CD4-positive, CD25-positive, alpha-beta regulatory T cell (primary cell): ENCODE data around the gene BICC1. TPM values are rescaled to one million over a fixed set of nuclear protein-coding genes. Genes with fewer than 3 reads are reported as not detected.

Source experiments
- ATAC-seq, 2 donors: fragments of 150-1000 bp; cut with Tn5 transposase; one replicate each; pipeline ENCODE4 v1.10.0; 2021; ENCODE audit warnings: low read depth in 2 of 2, moderate number of reproducible peaks in 2 of 2, moderate library complexity in 1 of 2
- DNase-seq, 3 donors: peaks; one replicate each; pipeline versions ENCODE4 v3.0.0 to v3.0.0-alpha.2; 2012 to 2022; ENCODE audit warnings: mixed read lengths in 1 of 3
- H3K27ac ChIP-seq: one replicate; pipeline ENCODE4 v1.7.0; 2013; ENCODE audit warnings: mild to moderate bottlenecking, low read length; ENCODE audit not compliant: insufficient read depth, poor library complexity, severe bottlenecking
- H3K27me3 ChIP-seq: one replicate; pipeline ENCODE4 v1.7.0; 2013; ENCODE audit warnings: low read length; ENCODE audit not compliant: control insufficient read depth, insufficient read depth
- H3K36me3 ChIP-seq: one replicate; pipeline ENCODE4 v1.7.0; 2013; ENCODE audit warnings: mild to moderate bottlenecking, low read length, moderate library complexity; ENCODE audit not compliant: control insufficient read depth, insufficient read depth
- H3K4me1 ChIP-seq: 2 replicates; pipeline ENCODE4 v1.7.0; 2013; ENCODE audit warnings: mild to moderate bottlenecking, low read length; ENCODE audit not compliant: insufficient read depth, control insufficient read depth, poor library complexity, severe bottlenecking
- H3K4me3 ChIP-seq: one replicate; pipeline ENCODE4 v1.7.0; 2013; ENCODE audit warnings: low read depth, mild to moderate bottlenecking, low read length, moderate library complexity
- H3K9me3 ChIP-seq, 2 experiments: 1 replicate in 1 of 2; 2 replicates in 1 of 2; pipeline ENCODE4 v1.7.0; 2013; ENCODE audit warnings: low read length in 2 of 2, mild to moderate bottlenecking in 1 of 2, moderate library complexity in 1 of 2; ENCODE audit not compliant: control insufficient read depth in 2 of 2
- H3K27ac Mint-ChIP-seq, 3 donors: one replicate each; pipeline ENCODE4 v1.8.0; 2020 to 2022; ENCODE audit warnings: mild to moderate bottlenecking in 3 of 3, mixed read lengths in 3 of 3, moderate library complexity in 2 of 3
- H3K27me3 Mint-ChIP-seq: one replicate; pipeline ENCODE4 v1.8.0; 2022; ENCODE audit warnings: mild to moderate bottlenecking, mixed read lengths
- H3K36me3 Mint-ChIP-seq: one replicate; pipeline ENCODE4 v1.8.0; 2020; ENCODE audit warnings: mixed read lengths
- H3K4me1 Mint-ChIP-seq, 4 donors: one replicate each; pipeline ENCODE4 v1.8.0; 2020 to 2022; ENCODE audit warnings: mixed read lengths in 4 of 4, mild to moderate bottlenecking in 1 of 4
- H3K4me3 Mint-ChIP-seq, 4 donors: one replicate each; pipeline ENCODE4 v1.8.0; 2020 to 2022; ENCODE audit warnings: mild to moderate bottlenecking in 4 of 4, mixed read lengths in 4 of 4, moderate library complexity in 3 of 4
- H3K9me3 Mint-ChIP-seq, 7 donors: one replicate each; pipeline ENCODE4 v1.8.0; 2020 to 2022; ENCODE audit warnings: mixed read lengths in 7 of 7, mild to moderate bottlenecking in 3 of 7, moderate library complexity in 2 of 7
- polyA plus RNA-seq, 4 donors: library from polyadenylated mRNA; unstranded; fragments of 300-500 nt; fragmentation: Illumina TruSeq; gene quantifications; one replicate each; pipeline ENCODE4 v1.2.3, GENCODE V29; 2021
- total RNA-seq: library from RNA; stranded (reverse); gene quantifications from one replicate; pipeline ENCODE4 v1.2.3, GENCODE V29; 2022

BICC1 gene
- total and polyA plus RNA-seq, 5 donors from 2014 or later = 0.20 TPM; not detected in 4

GRCh38 chr10:58477122-58477521 lies 35.5 kb upstream of the BICC1 start:
- Mint-ChIP-seq H3K27me3 (peaks cover 8% of the 10 kb centered on the region), H3K4me1 (no peaks in the 10 kb centered on the region), H3K4me3 (no peak overlapping the region), H3K27ac (no peak overlapping the region), H3K9me3 (peaks cover 0 to 2% (median 0%) of the 10 kb centered on the region in 7 donors), H3K36me3 (no peaks in the 10 kb centered on the region)
- H3K36me3 ChIP-seq = no peaks in the 10 kb centered on the region
- DNase-seq (no peak), ATAC-seq (no peak)
- no peaks in the 10 kb centered on the region for H3K4me1 ChIP-seq
- H3K4me3 ChIP-seq = no peak overlapping the region
- no peaks in the 10 kb centered on the region for H3K9me3 ChIP-seq
- no peak overlapping the region for H3K27ac ChIP-seq
- H3K27me3 ChIP-seq = no peaks in the 10 kb centered on the region

- ATAC-seq = no peak
- Histone ChIP-seq H3K4me1 (no peaks in the 10 kb centered on the region), H3K4me3 (no peak overlapping the region), H3K9me3 (no peaks in the 10 kb centered on the region), H3K36me3 (no peaks in the 10 kb centered on the region), H3K27me3 (no peaks in the 10 kb centered on the region), H3K27ac (no peak overlapping the region)
- Mint-ChIP-seq H3K4me3 (no peak overlapping the region), H3K9me3 (peaks cover 0 to 2% (median 0%) of the 10 kb centered on the region in 7 donors), H3K27me3 (peaks cover 10% of the 10 kb centered on the region), H3K4me1 (no peaks in the 10 kb centered on the region), H3K36me3 (no peaks in the 10 kb centered on the region), H3K27ac (no peak overlapping the region)
- DNase-seq = no peak
Measured at GRCh38 chr10:58477902-58478301, 34.8 kb upstream of the BICC1 start.

DNA sequence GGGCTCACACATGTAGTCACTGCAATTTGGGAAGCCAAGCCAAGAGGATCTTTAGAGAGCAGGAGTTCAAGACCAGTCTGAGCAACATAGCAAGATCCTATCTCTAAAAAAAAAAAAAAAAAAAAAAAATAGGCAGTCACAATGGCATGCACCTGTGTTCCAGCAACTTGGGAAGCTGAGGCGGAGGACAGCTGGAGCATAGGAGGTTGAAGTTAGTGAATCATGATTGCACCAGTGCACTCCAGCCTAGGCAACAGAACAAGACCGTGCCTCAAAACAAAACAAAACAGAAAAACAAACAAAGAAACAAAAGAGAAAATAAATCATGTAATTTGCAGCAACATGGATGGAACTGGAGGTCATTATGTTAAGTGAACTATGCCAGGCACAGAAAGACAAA lies 33.6 kb upstream of the BICC1 start:
- H3K4me1 ChIP-seq = no peaks in the 10 kb centered on the region
- Mint-ChIP-seq H3K4me3 (no peak overlapping the region), H3K9me3 (peaks cover 0 to 2% (median 0%) of the 10 kb centered on the region in 7 donors), H3K27me3 (peaks cover 10% of the 10 kb centered on the region), H3K4me1 (no peaks in the 10 kb centered on the region), H3K27ac (no peak overlapping the region), H3K36me3 (no peaks in the 10 kb centered on the region)
- DNase-seq = no peak
- H3K9me3 ChIP-seq = no peaks in the 10 kb centered on the region
- H3K4me3 ChIP-seq = no peak overlapping the region
- H3K27ac ChIP-seq = no peak overlapping the region
- no peaks in the 10 kb centered on the region for H3K27me3 ChIP-seq
- no peaks in the 10 kb centered on the region for H3K36me3 ChIP-seq
- no peak for ATAC-seq

GRCh38 chr10:58480321-58480720 lies 32.4 kb upstream of the BICC1 start:
- no peak overlapping the region for H3K27ac ChIP-seq
- H3K36me3 ChIP-seq = no peaks in the 10 kb centered on the region
- no peaks in the 10 kb centered on the region for H3K4me1 ChIP-seq
- peaks cover 10% of the 10 kb centered on the region for H3K27me3 Mint-ChIP-seq
- no peak overlapping the region for H3K4me3 Mint-ChIP-seq
- no peak overlapping the region for H3K27ac Mint-ChIP-seq
- no peaks in the 10 kb centered on the region for H3K4me1 Mint-ChIP-seq
- DNase-seq = no peak
- H3K9me3 Mint-ChIP-seq = peaks cover 0 to 2% (median 0%) of the 10 kb centered on the region in 7 donors
- H3K27me3 ChIP-seq = no peaks in the 10 kb centered on the region
- ATAC-seq = no peak
- H3K36me3 Mint-ChIP-seq = no peaks in the 10 kb centered on the region
- no peak overlapping the region for H3K4me3 ChIP-seq
- no peaks in the 10 kb centered on the region for H3K9me3 ChIP-seq

GRCh38 chr10:58481569-58482109 lies 31.0 kb upstream of the BICC1 start:
- no peak overlapping the region for H3K4me3 ChIP-seq
- no peaks in the 10 kb centered on the region for H3K9me3 ChIP-seq
- no peak overlapping the region for H3K27ac ChIP-seq
- no peaks in the 10 kb centered on the region for H3K4me1 ChIP-seq
- Mint-ChIP-seq H3K4me3 (no peak overlapping the region), H3K4me1 (no peaks in the 10 kb centered on the region), H3K27ac (no peak overlapping the region), H3K36me3 (no peaks in the 10 kb centered on the region), H3K9me3 (peaks cover 0 to 2% (median 0%) of the 10 kb centered on the region in 7 donors), H3K27me3 (peaks cover 10% of the 10 kb centered on the region)
- no peaks in the 10 kb centered on the region for H3K27me3 ChIP-seq
- no peak for ATAC-seq
- no peak for DNase-seq
- no peaks in the 10 kb centered on the region for H3K36me3 ChIP-seq

GRCh38 chr10:58486821-58487220 lies 25.9 kb upstream of the BICC1 start:
- Histone ChIP-seq H3K36me3 (no peaks in the 10 kb centered on the region), H3K9me3 (no peaks in the 10 kb centered on the region), H3K4me1 (no peaks in the 10 kb centered on the region), H3K27me3 (no peaks in the 10 kb centered on the region), H3K27ac (no peak overlapping the region), H3K4me3 (no peak overlapping the region)
- Mint-ChIP-seq H3K4me1 (no peaks in the 10 kb centered on the region), H3K36me3 (no peaks in the 10 kb centered on the region), H3K27ac (no peak overlapping the region), H3K9me3 (peaks cover 0 to 2% (median 0%) of the 10 kb centered on the region in 7 donors), H3K27me3 (peaks cover 4% of the 10 kb centered on the region), H3K4me3 (no peak overlapping the region)
- no peak for DNase-seq
- ATAC-seq = no peak

DNA sequence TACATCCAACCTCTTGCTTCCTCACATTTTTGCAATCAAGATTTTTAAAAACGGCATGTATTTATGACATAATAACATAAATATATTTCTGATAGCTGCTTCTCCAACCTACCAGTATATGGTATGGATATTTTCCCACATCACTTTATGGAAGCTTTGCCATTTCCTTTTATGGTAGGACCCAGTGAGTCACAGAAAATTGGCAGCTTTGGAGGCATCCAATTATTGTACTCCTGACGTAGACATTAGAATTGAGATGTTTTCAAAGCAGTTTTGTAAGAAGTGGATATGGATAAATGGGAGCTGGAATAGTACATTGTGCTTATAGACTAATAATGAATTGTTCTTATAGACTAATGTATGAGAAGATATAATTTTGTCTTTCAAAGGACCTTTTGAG lies 23.8 kb upstream of the BICC1 start:
- Histone ChIP-seq H3K4me3 (no peak overlapping the region), H3K9me3 (no peaks in the 10 kb centered on the region), H3K36me3 (no peaks in the 10 kb centered on the region), H3K4me1 (no peaks in the 10 kb centered on the region), H3K27ac (no peak overlapping the region), H3K27me3 (no peaks in the 10 kb centered on the region)
- Mint-ChIP-seq H3K27me3 (no peaks in the 10 kb centered on the region), H3K4me1 (no peaks in the 10 kb centered on the region), H3K27ac (no peak overlapping the region), H3K4me3 (no peak overlapping the region), H3K9me3 (peaks cover 0 to 2% (median 0%) of the 10 kb centered on the region in 7 donors), H3K36me3 (no peaks in the 10 kb centered on the region)
- ATAC-seq (no peak), DNase-seq (no peak)

- no peak overlapping the region for H3K27ac Mint-ChIP-seq
- Histone ChIP-seq H3K4me1 (no peaks in the 10 kb centered on the region), H3K36me3 (no peaks in the 10 kb centered on the region), H3K9me3 (no peaks in the 10 kb centered on the region), H3K27ac (no peak overlapping the region), H3K4me3 (no peak overlapping the region), H3K27me3 (no peaks in the 10 kb centered on the region)
- H3K4me3 Mint-ChIP-seq = no peak overlapping the region
- no peak for DNase-seq
- ATAC-seq = no peak
- no peaks in the 10 kb centered on the region for H3K36me3 Mint-ChIP-seq
- no peaks in the 10 kb centered on the region for H3K4me1 Mint-ChIP-seq
- H3K27me3 Mint-ChIP-seq = peaks cover 5% of the 10 kb centered on the region
- H3K9me3 Mint-ChIP-seq = peaks cover 0 to 6% (median 0%) of the 10 kb centered on the region in 7 donors
Measured at GRCh38 chr10:58502956-58503355, 9.7 kb upstream of the BICC1 start.
